ENCODE measurements around the gene RYR2. TPM values are rescaled to one million over a fixed set of nuclear protein-coding genes. Genes with fewer than 3 reads are reported as not detected.

Gene RYR2
- total RNA-seq, 1 donor from 2014 or later: 0.90 TPM

DNA sequence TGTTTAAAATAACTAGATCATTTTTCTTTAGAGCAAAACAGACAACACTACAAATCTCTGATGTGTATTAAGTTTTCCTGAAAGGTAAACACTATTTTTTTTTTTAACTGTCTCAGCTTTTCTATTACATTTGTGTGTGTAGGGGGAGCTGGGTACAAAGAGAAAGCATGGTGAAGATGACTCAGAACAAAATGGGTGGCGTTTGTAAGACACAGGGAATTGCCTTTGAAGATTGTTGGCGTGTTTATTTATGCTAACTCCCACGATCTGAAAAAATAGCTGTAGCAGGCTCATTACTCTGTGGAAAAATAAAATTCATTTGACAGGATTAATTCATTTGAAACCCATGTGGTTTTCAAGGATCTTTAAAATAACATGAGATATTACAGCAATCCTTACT is 285.1 kb downstream of the RYR2 start:
- Mint-ChIP-seq H3K36me3 (no peaks in the 10 kb centered on the region), H3K9me3 (no peaks in the 10 kb centered on the region), H3K4me1 (no peaks in the 10 kb centered on the region), H3K4me3 (no peak overlapping the region), H3K27ac (no peak overlapping the region), H3K27me3 (ENCODE audit: insufficient read depth, low read depth) (peaks cover 2% of the 10 kb centered on the region)
- no peak overlapping the region for H3K9ac ChIP-seq
- H3K4me1 ChIP-seq: no peaks in the 10 kb centered on the region
- H3K9me3 ChIP-seq (ENCODE audit: low read depth): no peaks in the 10 kb centered on the region
- no peaks in the 10 kb centered on the region for H3K79me2 ChIP-seq (ENCODE audit: low read depth)
- no peaks in the 10 kb centered on the region for H3K36me3 ChIP-seq
- H3K4me3 ChIP-seq: no peak overlapping the region
- no peak overlapping the region for H2AFZ ChIP-seq (replicated peaks)
- H3K27me3 ChIP-seq: no peaks in the 10 kb centered on the region
- no peaks in the 10 kb centered on the region for H4K20me1 ChIP-seq (ENCODE audit: low read depth)
- H3F3A ChIP-seq (ENCODE audit: low read depth): no peaks in the 10 kb centered on the region
- no peak for DNase-seq (ENCODE audit: low spot score)
- no peak overlapping the region for H3K27ac ChIP-seq
- TF ChIP-seq, protein P1, sequence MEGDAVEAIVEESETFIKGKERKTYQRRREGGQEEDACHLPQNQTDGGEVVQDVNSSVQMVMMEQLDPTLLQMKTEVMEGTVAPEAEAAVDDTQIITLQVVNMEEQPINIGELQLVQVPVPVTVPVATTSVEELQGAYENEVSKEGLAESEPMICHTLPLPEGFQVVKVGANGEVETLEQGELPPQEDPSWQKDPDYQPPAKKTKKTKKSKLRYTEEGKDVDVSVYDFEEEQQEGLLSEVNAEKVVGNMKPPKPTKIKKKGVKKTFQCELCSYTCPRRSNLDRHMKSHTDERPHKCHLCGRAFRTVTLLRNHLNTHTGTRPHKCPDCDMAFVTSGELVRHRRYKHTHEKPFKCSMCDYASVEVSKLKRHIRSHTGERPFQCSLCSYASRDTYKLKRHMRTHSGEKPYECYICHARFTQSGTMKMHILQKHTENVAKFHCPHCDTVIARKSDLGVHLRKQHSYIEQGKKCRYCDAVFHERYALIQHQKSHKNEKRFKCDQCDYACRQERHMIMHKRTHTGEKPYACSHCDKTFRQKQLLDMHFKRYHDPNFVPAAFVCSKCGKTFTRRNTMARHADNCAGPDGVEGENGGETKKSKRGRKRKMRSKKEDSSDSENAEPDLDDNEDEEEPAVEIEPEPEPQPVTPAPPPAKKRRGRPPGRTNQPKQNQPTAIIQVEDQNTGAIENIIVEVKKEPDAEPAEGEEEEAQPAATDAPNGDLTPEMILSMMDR (IDR thresholded peaks at IDR 0.05): no peak
- no peak overlapping the region for H3K4me2 ChIP-seq

DNA sequence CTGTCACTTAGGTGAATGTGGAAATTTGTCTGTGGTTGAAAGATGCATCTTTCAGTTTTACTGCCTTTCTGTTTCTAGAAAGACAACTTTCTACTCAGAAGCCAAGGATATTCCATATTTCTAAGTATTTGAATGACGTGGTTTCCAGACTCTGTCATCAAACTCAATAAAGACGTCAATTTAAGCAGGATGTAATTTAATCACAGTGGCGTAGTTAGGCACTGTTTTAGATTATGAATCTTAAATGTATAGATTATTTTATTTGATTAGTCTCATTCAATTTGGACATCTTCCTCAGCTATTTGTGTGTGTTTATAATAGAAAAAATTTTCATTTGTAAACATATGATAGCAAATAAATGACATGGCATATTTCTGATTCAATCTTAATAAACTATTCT is 298.9 kb downstream of the RYR2 start:
- Histone ChIP-seq H3K9ac (no peak overlapping the region), H3K4me1 (no peaks in the 10 kb centered on the region), H3K36me3 (no peaks in the 10 kb centered on the region), H3K9me3 (ENCODE audit: low read depth) (no peaks in the 10 kb centered on the region), H3K4me2 (no peak overlapping the region), H3K27me3 (no peaks in the 10 kb centered on the region), H2AFZ (replicated peaks) (no peak overlapping the region), H3K79me2 (ENCODE audit: low read depth) (no peaks in the 10 kb centered on the region), H3K4me3 (no peak overlapping the region), H3F3A (ENCODE audit: low read depth) (no peaks in the 10 kb centered on the region), H3K27ac (no peak overlapping the region), H4K20me1 (ENCODE audit: low read depth) (no peaks in the 10 kb centered on the region)
- DNase-seq (ENCODE audit: low spot score): no peak
- Mint-ChIP-seq H3K9me3 (no peaks in the 10 kb centered on the region), H3K27ac (no peak overlapping the region), H3K4me1 (no peaks in the 10 kb centered on the region), H3K27me3 (ENCODE audit: insufficient read depth, low read depth) (no peaks in the 10 kb centered on the region), H3K36me3 (no peaks in the 10 kb centered on the region), H3K4me3 (no peak overlapping the region)
- TF ChIP-seq, protein P1 (IDR thresholded peaks at IDR 0.05): no peak
- TF ChIP-seq EZH2 (IDR thresholded peaks at IDR 0.05) (no peak), EZH2phosphoT487 (IDR thresholded peaks at IDR 0.05) (no peak)

DNA sequence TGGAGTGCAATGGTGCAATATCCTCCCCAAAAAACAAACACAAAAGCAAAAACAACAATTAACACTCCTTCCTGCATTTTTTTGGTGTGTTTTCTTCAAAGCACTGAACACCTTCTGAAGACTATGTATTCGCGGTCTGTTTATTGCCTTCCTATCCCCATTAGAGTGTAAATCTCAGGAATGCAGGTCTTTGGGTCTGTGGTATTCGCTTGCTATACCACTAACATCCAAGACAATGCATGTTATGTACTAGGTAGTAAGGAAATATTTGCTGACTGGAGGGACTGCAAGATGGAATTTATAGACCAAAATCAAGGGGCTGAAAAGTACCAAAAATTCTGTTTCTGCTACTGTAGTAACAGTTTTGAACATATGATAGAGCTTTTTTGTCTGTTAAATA is 299.4 kb downstream of the RYR2 start:
- no peaks in the 10 kb centered on the region for H4K20me1 ChIP-seq (ENCODE audit: low read depth)
- no peaks in the 10 kb centered on the region for H3K27me3 Mint-ChIP-seq (ENCODE audit: insufficient read depth, low read depth)
- peak; percentile 3 for DNase-seq (ENCODE audit: low spot score)
- no peaks in the 10 kb centered on the region for H3K36me3 Mint-ChIP-seq
- TF ChIP-seq EZH2 (IDR thresholded peaks at IDR 0.05) (no peak), EZH2phosphoT487 (IDR thresholded peaks at IDR 0.05) (no peak)
- TF ChIP-seq, protein P1 (IDR thresholded peaks at IDR 0.05): no peak
- no peak overlapping the region for H2AFZ ChIP-seq (replicated peaks)
- no peaks in the 10 kb centered on the region for H3K9me3 ChIP-seq (ENCODE audit: low read depth)
- no peaks in the 10 kb centered on the region for H3F3A ChIP-seq (ENCODE audit: low read depth)
- H3K4me3 ChIP-seq: no peak overlapping the region
- no peak overlapping the region for H3K4me2 ChIP-seq
- no peaks in the 10 kb centered on the region for H3K9me3 Mint-ChIP-seq
- H3K4me1 ChIP-seq: no peaks in the 10 kb centered on the region
- no peak overlapping the region for H3K27ac Mint-ChIP-seq
- H3K27ac ChIP-seq: no peak overlapping the region
- no peak overlapping the region for H3K4me3 Mint-ChIP-seq
- no peaks in the 10 kb centered on the region for H3K4me1 Mint-ChIP-seq
- H3K27me3 ChIP-seq: no peaks in the 10 kb centered on the region
- H3K36me3 ChIP-seq: no peaks in the 10 kb centered on the region
- H3K79me2 ChIP-seq (ENCODE audit: low read depth): no peaks in the 10 kb centered on the region
- H3K9ac ChIP-seq: no peak overlapping the region

DNA sequence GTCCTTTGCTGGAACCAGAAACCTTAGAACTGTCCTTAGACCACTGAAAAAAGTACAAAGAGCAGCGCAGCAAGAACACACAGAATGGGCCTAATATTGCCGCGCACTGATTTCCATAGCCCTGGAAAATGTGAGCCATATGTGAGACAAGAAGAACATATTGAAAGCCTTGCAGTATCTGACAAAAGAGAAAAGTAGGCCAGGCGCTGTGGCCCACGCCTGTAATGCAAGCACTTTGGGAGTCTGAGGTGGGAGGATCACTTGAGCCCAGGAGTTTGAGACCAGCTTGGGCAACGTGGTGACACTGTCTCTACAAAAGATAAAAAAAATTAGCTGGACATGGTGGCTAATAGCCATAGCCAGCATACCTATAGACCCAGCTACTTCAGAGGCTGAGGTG is 300.7 kb downstream of the RYR2 start:
- Histone ChIP-seq H3K79me2 (ENCODE audit: low read depth) (no peaks in the 10 kb centered on the region), H3K9me3 (ENCODE audit: low read depth) (no peaks in the 10 kb centered on the region)
- no peaks in the 10 kb centered on the region for H3K9me3 Mint-ChIP-seq

More for the DNA sequence above, 300.7 kb downstream of the RYR2 start:
- TF ChIP-seq, protein P1 (IDR thresholded peaks at IDR 0.05): no peak
- TF ChIP-seq EZH2phosphoT487 (IDR thresholded peaks at IDR 0.05): no peak
- TF ChIP-seq EZH2 (IDR thresholded peaks at IDR 0.05): no peak
- H3K36me3 ChIP-seq: no peaks in the 10 kb centered on the region
- no peaks in the 10 kb centered on the region for H3K4me1 Mint-ChIP-seq
- H3K4me3 Mint-ChIP-seq: no peak overlapping the region
- H3K4me2 ChIP-seq: no peak overlapping the region
- H3K27ac Mint-ChIP-seq: no peak overlapping the region
- H3F3A ChIP-seq (ENCODE audit: low read depth): no peaks in the 10 kb centered on the region
- DNase-seq (ENCODE audit: low spot score): no peak
- peaks cover 2% of the 10 kb centered on the region for H3K27me3 Mint-ChIP-seq (ENCODE audit: insufficient read depth, low read depth)
- H3K4me3 ChIP-seq: no peak overlapping the region
- no peak overlapping the region for H3K27ac ChIP-seq
- H4K20me1 ChIP-seq (ENCODE audit: low read depth): no peaks in the 10 kb centered on the region
- H2AFZ ChIP-seq (replicated peaks): no peak overlapping the region
- no peaks in the 10 kb centered on the region for H3K36me3 Mint-ChIP-seq
- H3K9ac ChIP-seq: no peak overlapping the region
- no peaks in the 10 kb centered on the region for H3K27me3 ChIP-seq
- no peaks in the 10 kb centered on the region for H3K4me1 ChIP-seq
